HG02798 (cell line): ENCODE measurements around the gene ERC2.

ENCODE experiments used
- ATAC-seq: cut with Tn5 transposase; IDR thresholded peaks from one replicate; pipeline ENCODE4 v1.9.1; 2021; ENCODE audit warnings: mild to moderate bottlenecking; ENCODE audit not compliant: unreplicated experiment, poor library complexity

The ERC2 gene

DNA sequence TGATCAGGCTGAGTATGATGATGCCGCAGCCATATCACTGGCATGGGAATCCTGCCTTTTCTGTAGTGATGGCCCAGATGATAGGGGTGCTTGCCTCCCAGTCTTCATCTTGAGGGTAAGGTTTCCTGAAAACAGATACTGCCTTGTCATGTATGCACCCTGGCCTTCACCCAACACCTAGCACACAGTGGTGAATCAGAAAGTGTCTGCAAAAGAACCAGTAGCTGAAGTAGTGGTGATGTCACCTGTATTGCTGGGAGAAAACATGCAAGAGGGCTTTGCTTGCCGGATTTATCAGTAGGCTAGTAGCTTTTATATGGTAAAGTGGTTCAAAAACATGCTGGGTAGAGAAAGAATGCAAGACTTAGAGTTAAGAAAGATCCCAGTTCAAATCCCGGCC, 561.4 kb downstream of the ERC2 start:
- ATAC-seq: no peak

- ATAC-seq: no peak
Measured at GRCh38 chr3:55904716-55905115, 563.6 kb downstream of the ERC2 start.

- ATAC-seq: no peak
Measured at GRCh38 chr3:55903680-55904079, 564.6 kb downstream of the ERC2 start.

DNA sequence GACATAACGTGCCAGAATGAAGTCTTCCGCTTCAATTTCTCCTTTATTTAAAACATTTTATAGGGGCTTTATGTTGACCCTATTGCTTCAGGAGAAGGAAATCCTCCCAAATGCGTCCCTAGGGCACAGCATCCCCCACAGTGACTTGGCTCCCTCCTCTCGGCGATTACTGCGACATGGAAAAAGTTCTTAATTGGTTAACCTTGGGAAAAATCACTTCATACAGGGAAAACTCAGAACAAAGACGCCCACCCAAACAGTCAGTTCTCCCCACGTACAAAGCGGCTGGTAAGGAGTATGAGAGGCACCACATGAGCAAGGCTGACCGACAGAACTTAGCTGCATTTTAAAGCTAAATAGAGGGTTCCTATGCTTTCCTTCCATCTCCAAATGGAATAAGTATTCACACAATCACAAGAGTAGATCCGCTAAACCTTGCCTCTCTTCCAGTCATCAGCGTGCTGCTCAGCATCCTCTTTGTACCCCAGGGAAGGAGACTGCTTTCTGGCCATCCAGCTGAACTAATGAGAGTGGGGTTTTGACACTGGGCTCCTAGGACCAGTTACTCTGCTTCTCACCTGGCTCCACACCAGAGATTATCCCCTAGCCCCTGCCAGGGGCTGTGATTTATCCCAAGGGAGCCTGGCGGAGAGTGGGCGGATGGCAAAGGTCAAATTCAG, 565.9 kb downstream of the ERC2 start:
- no peak for ATAC-seq

- ATAC-seq: no peak
Measured at GRCh38 chr3:55899887-55900286, 568.4 kb downstream of the ERC2 start.

- no peak for ATAC-seq
Measured at GRCh38 chr3:55897573-55898224, 570.6 kb downstream of the ERC2 start.

DNA sequence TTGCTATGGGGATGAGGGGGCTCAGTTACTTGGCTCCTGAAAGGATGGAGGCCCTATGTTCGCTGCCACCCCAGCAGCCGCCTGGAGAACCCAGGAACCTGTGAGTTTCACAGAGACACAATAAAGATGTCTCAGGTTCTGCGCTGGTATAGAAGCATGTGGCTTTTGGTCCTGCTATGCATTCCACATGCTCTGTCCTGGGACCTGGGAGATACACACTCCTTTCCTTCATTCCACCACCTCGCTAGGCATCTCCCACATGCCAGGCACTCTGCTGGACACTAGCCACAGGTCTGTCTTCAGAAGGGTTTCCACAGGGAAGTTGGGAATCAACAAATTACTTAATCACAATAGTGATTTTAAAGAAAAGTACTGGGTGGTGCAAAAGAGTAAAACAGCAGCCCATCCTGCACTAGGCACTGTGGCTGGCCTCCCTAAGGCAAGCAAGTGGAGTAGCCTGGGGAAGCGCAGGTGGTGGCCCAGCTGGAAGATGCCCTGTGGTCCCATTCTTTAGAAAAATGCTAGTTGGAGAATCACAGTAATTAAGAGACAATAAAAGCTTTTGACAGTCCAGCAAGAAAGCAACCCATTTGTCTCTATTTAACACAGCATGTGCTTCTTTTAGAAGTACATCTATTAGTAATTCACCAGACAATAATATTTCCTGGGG, 572.2 kb downstream of the ERC2 start:
- ATAC-seq: no peak

DNA sequence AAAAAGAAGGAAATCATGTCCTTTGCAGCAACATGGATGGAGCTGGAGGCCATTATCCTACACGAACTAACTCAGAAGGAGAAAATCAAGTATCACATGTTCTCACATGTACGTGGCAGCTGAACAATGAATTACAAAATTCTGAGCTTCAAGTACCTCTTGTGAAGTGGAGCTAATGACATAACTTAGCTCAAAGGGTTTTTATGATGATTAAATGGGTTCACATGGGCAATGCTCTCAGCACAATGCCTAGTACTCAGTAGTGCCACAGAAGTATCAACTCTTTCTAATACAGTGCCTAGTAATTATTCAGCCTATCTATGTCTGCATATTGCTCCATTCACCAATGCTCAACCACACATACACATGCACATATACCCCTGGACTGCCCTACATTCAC, 573.7 kb downstream of the ERC2 start:
- no peak for ATAC-seq

DNA sequence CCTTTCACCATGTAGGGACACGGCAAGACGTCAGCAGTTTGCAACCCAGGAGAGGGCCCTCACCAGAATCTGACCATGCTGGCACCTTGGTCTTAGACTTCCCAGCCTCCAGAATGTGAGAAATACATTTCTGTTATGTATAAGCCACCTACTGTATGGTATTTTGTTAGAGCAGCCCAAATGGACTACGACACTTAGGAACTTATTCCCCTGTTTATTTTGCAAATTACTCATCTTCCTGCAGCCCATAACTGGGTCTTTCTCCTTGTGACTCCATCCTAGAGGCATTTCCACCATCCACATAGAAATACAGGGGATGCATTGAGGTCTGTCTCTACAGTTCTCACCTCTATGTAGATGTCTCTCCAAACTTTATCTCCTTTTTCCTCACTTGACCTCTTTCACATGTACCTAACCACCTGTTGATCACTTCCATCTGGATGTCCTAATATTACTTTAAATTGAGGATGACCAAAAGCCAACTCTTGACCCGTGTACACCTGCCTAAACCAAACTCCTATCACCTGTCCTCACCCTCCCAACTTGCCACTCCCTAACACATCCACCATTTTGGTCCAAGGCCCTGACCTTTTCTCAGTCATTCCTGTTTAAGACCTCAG, 575.1 kb downstream of the ERC2 start:
- no peak for ATAC-seq

- ATAC-seq: no peak
Measured at GRCh38 chr3:55891106-55891505, 577.2 kb downstream of the ERC2 start.

- no peak for ATAC-seq
Measured at GRCh38 chr3:55888282-55888885, 579.9 kb downstream of the ERC2 start.

- ATAC-seq: no peak
Measured at GRCh38 chr3:55885721-55886120, 582.5 kb downstream of the ERC2 start.

GRCh38 chr3:55884491-55885285, 583.6 kb downstream of the ERC2 start:
- no peak for ATAC-seq

GRCh38 chr3:55884066-55884465, 584.2 kb downstream of the ERC2 start:
- ATAC-seq: no peak

DNA sequence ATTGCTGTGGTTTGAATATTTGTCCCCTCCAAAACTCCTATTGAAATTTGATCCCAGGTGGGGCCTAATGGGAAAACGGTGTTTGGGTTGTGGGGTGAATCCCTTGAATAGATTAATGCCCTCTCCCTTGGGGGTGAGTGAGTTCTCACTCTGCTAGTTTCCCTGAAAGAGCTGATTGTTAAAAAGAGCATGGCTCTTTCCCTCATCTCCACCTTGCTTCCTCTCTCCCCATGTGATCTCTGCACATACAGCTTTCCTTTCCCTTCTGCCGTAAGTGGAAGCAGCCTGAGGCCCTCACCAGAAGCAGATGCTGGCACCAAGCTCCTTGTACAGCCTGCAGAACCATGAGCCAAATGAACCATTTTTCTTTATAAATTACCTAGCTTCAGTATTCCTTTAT, 586.3 kb downstream of the ERC2 start:
- ATAC-seq: no peak

DNA sequence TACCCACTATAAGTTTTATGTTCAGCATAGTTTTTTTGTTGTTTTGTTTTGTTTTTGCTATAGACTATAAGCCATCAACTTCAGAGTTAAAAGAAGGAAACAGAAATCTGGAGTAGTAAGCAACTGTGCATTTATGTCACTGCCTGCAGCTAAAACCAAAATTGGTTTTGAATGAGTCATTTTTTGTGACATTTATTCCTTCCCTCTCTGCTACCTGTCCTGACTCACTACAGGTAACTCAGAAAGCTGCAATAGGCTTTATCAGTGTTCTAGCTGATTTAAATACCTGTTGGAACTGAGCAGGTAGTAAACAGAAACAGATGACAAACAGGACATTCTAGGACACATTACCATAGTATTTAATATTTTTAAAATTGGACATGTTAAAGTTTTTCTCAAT, 587.9 kb downstream of the ERC2 start:
- ATAC-seq: no peak

GRCh38 chr3:55879901-55880331, 588.4 kb downstream of the ERC2 start:
- no peak for ATAC-seq

DNA sequence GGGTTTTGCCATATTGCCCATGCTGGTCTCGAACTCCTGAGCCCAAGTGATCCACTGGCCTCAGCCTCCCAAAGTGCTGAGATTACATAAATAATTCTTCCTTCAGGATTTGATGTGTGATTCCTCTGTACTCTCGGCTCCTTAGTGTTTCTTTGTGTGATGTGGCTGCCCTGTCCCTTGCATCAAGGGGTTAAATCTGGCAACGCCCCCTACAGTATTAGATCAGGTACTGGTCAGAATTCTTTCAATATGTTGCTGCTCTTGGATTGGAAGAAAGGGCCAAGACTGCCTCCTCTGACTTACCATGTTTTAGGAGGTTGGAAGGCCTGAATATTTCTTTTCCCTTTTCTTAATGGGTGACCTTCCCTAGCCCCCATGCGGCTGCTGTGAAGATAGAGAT, 590.6 kb downstream of the ERC2 start:
- ATAC-seq: no peak

- ATAC-seq: no peak
Measured at GRCh38 chr3:55876560-55876959, 591.7 kb downstream of the ERC2 start.

DNA sequence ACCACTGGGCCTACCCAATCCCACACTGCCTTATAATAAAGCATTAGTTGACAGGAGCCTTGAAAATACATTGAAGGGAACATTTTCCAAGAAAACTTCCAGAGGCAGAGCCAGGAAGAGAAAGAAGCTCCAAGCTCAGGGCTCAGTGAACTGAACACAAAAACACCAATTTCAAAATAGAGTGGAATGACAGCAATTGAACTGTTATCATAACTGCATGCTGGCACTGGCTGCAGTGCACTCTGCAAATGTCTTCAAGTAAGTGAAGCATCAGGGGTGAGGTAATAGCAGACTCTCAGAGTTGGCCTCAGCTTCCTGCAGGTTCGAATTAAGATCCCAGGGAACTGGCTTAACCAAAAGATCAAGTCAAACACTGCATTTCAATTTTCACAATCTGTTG, 593.2 kb downstream of the ERC2 start:
- no peak for ATAC-seq
